Esophagus muscularis mucosa (tissue), 3 donors: ENCODE data around the gene CD2BP2.
"Not testable (repeated sequence)": the region's sequence is repeated elsewhere in the genome, so short reads cannot be mapped to it uniquely, and the experiment has no call there.

Source experiments
- CTCF ChIP-seq, 3 experiments: fragments of 200-600 bp in 2 of 3; fragments of 450-650 bp in 1 of 3; sonication (generic) in 2 of 3; IDR thresholded peaks; one replicate each; pipeline ENCODE4 v1.5.1; 2017 to 2019; ENCODE audit warnings: antibody characterized with exemption in 3 of 3, mild to moderate bottlenecking in 2 of 3, moderate library complexity in 1 of 3
- EP300 ChIP-seq: sonication (generic); formaldehyde crosslinking; IDR thresholded peaks from one replicate; pipeline ENCODE4 v1.6.1; 2017; ENCODE audit warnings: antibody characterized with exemption

GRCh38 chr16:30318647-30319046, 36.5 kb downstream of the CD2BP2 start:
- not testable (repeated sequence) for TF ChIP-seq EP300; CTCF (IDR thresholded peaks at IDR 0.05)
